ENCODE data around the gene ARGFX.

Gene ARGFX

GRCh38 chr3:121567649-121568048 is at the start of gene ARGFX:
Gene ARGFX (plus strand): TSS chr3:121567949. CDS start chr3:121570714, 2,765 bp downstream.
- TF ChIP-seq CTCF (IDR thresholded peaks at IDR 0.05) = no peak
- TF ChIP-seq ZFX (IDR thresholded peaks at IDR 0.05; ENCODE audit: borderline replicate concordance) = no peak
- no peak within 1 kb of the TSS for H3K27ac ChIP-seq

GRCh38 chr3:121517953-121518655 is 49.6 kb upstream of the ARGFX start:
- TF ChIP-seq CTCF (IDR thresholded peaks at IDR 0.05) (no peak), ZFX (IDR thresholded peaks at IDR 0.05; ENCODE audit: borderline replicate concordance) (no peak)
- H3K27ac ChIP-seq = no peak overlapping the region

GRCh38 chr3:121520510-121520909 is 47.2 kb upstream of the ARGFX start:
- H3K27ac ChIP-seq = no peak overlapping the region
- TF ChIP-seq CTCF (IDR thresholded peaks at IDR 0.05) (no peak), ZFX (IDR thresholded peaks at IDR 0.05; ENCODE audit: borderline replicate concordance) (no peak)

- H3K27ac ChIP-seq = no peak overlapping the region
- TF ChIP-seq CTCF (IDR thresholded peaks at IDR 0.05) (peak; percentile 40), ZFX (IDR thresholded peaks at IDR 0.05; ENCODE audit: borderline replicate concordance) (no peak)
Observed at GRCh38 chr3:121529308-121529707, 38.4 kb upstream of the ARGFX start.

GRCh38 chr3:121531269-121531668 is 36.5 kb upstream of the ARGFX start:
- no peak overlapping the region for H3K27ac ChIP-seq
- no peak for TF ChIP-seq CTCF (IDR thresholded peaks at IDR 0.05)
- no peak for TF ChIP-seq ZFX (IDR thresholded peaks at IDR 0.05; ENCODE audit: borderline replicate concordance)

- no peak overlapping the region for H3K27ac ChIP-seq
- no peak for TF ChIP-seq ZFX (IDR thresholded peaks at IDR 0.05; ENCODE audit: borderline replicate concordance)
- no peak for TF ChIP-seq CTCF (IDR thresholded peaks at IDR 0.05)
Observed at GRCh38 chr3:121542924-121543323, 24.8 kb upstream of the ARGFX start.

GRCh38 chr3:121545049-121545573 is 22.6 kb upstream of the ARGFX start:
- TF ChIP-seq ZFX (IDR thresholded peaks at IDR 0.05; ENCODE audit: borderline replicate concordance) = no peak
- no peak for TF ChIP-seq CTCF (IDR thresholded peaks at IDR 0.05)
- peak overlapping the region; percentile 70 for H3K27ac ChIP-seq
